CD14-positive monocyte (primary cell): ENCODE measurements around the gene TCEAL7. TPM values are rescaled to one million over a fixed set of nuclear protein-coding genes. Genes with fewer than 3 reads are reported as not detected.

Source experiments
- DNase-seq, 3 donors: peaks; one replicate each; pipeline ENCODE4 v3.0.0-alpha.2; 2011 to 2022
- H2AFZ ChIP-seq: 2 replicates; pipeline ENCODE4 v1.6.0; 2012; ENCODE audit warnings: mild to moderate bottlenecking, low read depth, low read length, inconsistent platforms; ENCODE audit not compliant: insufficient read depth, poor library complexity, severe bottlenecking
- H3K27ac ChIP-seq, 2 donors: 1 replicate in 1 of 2; 2 replicates in 1 of 2; pipeline ENCODE4 v1.5.1; 2012 to 2013; ENCODE audit warnings: low read length in 2 of 2, control low read depth in 1 of 2, inconsistent platforms in 1 of 2, low read depth in 1 of 2, mild to moderate bottlenecking in 1 of 2
- H3K27me3 ChIP-seq, 2 donors: one replicate each; pipeline versions ENCODE4 v1.6.0 to v1.6.1; 2011 to 2013; ENCODE audit warnings: low read length in 2 of 2; ENCODE audit not compliant: control insufficient read depth in 2 of 2, insufficient read depth in 2 of 2
- H3K36me3 ChIP-seq, 2 donors: replicated peaks in 1 of 2; 1 replicate in 1 of 2; 2 replicates in 1 of 2; pipeline versions ENCODE4 v1.5.1 to v1.6.1; 2012 to 2013; ENCODE audit warnings: low read length in 2 of 2, control low read depth in 1 of 2, inconsistent platforms in 1 of 2, mild to moderate bottlenecking in 1 of 2; ENCODE audit not compliant: insufficient read depth in 2 of 2, control insufficient read depth in 1 of 2
- H3K4me1 ChIP-seq, 2 donors: 1 replicate in 1 of 2; 2 replicates in 1 of 2; pipeline versions ENCODE4 v1.5.1 to v1.6.1; 2012 to 2013; ENCODE audit warnings: low read length in 2 of 2, control low read depth in 1 of 2, inconsistent platforms in 1 of 2, mild to moderate bottlenecking in 1 of 2, moderate library complexity in 1 of 2; ENCODE audit not compliant: insufficient read depth in 2 of 2, control insufficient read depth in 1 of 2
- H3K4me2 ChIP-seq: replicated peaks from 2 replicates; pipeline ENCODE3; 2012; ENCODE audit warnings: low read length, moderate library complexity, mild to moderate bottlenecking; ENCODE audit not compliant: poor library complexity, severe bottlenecking; ENCODE audit errors: extremely low read depth
- H3K4me3 ChIP-seq, 3 experiments: fragments of 200-600 bp in 1 of 3; sonication (generic) in 1 of 3; replicated peaks in 1 of 3; 1 replicate in 2 of 3; 2 replicates in 1 of 3; pipeline ENCODE4 v1.5.1; 2011 to 2013; ENCODE audit warnings: low read length in 3 of 3, mild to moderate bottlenecking in 3 of 3, control low read depth in 2 of 3, low read depth in 2 of 3, inconsistent platforms in 1 of 3, moderate library complexity in 1 of 3
- H3K79me2 ChIP-seq: 2 replicates; pipeline ENCODE4 v1.6.0; 2012; ENCODE audit warnings: mild to moderate bottlenecking, control low read depth, inconsistent platforms, low read length, moderate library complexity; ENCODE audit not compliant: insufficient read depth
- H3K9ac ChIP-seq: 2 replicates; pipeline ENCODE4 v1.6.0; 2017; ENCODE audit warnings: low read length, mild to moderate bottlenecking; ENCODE audit not compliant: insufficient read depth, poor library complexity, severe bottlenecking
- H3K9me3 ChIP-seq, 2 donors: replicated peaks in 1 of 2; 1 replicate in 1 of 2; 2 replicates in 1 of 2; pipeline versions ENCODE4 v1.5.1 to v1.6.1; 2012 to 2013; ENCODE audit warnings: low read length in 2 of 2, control low read depth in 1 of 2; ENCODE audit not compliant: control insufficient read depth in 1 of 2, insufficient read depth in 1 of 2
- H4K20me1 ChIP-seq: 2 replicates; pipeline ENCODE4 v1.6.0; 2012; ENCODE audit warnings: mild to moderate bottlenecking, low read length, control low read depth, moderate library complexity; ENCODE audit not compliant: insufficient read depth
- H3K27ac Mint-ChIP-seq, 7 donors: one replicate each; pipeline ENCODE4 v1.8.0; 2020; ENCODE audit warnings: mild to moderate bottlenecking in 7 of 7, mixed read lengths in 7 of 7, moderate library complexity in 6 of 7, inconsistent platforms in 2 of 7
- H3K27me3 Mint-ChIP-seq, 3 donors: one replicate each; pipeline ENCODE4 v1.8.0; 2021 to 2022; ENCODE audit warnings: low read depth in 3 of 3, mild to moderate bottlenecking in 3 of 3, mixed read lengths in 3 of 3, moderate library complexity in 3 of 3, inconsistent platforms in 1 of 3
- H3K36me3 Mint-ChIP-seq, 2 donors: one replicate each; pipeline ENCODE4 v1.8.0; 2020; ENCODE audit warnings: mixed read lengths in 2 of 2, inconsistent platforms in 1 of 2, mild to moderate bottlenecking in 1 of 2
- H3K4me1 Mint-ChIP-seq: one replicate; pipeline ENCODE4 v1.8.0; 2020; ENCODE audit warnings: mild to moderate bottlenecking, mixed read lengths
- H3K4me3 Mint-ChIP-seq, 2 donors: one replicate each; pipeline ENCODE4 v1.8.0; 2020; ENCODE audit warnings: mild to moderate bottlenecking in 2 of 2, mixed read lengths in 2 of 2, moderate library complexity in 1 of 2
- H3K9me3 Mint-ChIP-seq, 7 donors: one replicate each; pipeline ENCODE4 v1.8.0; 2020 to 2022; ENCODE audit warnings: mixed read lengths in 7 of 7, mild to moderate bottlenecking in 6 of 7, moderate library complexity in 6 of 7, inconsistent platforms in 2 of 7
- WGBS: methylation state at CpG from one replicate; pipeline ENCODE4 v1.1.5; 2013; ENCODE audit warnings: missing lambda C conversion rate; ENCODE audit not compliant: insufficient coverage; 5-methylcytosine and 5-hydroxymethylcytosine counted together
- intact Hi-C, 2 donors: fragments of 100-400 bp; cut with micrococcal nuclease; formaldehyde crosslinking; loops; one replicate each; pipeline versions ENCODE4 v1.15.0 to v1.15.1; 2023
- polyA plus RNA-seq, 3 donors: library from polyadenylated mRNA; depleted of rRNA in 1 of 3; unstranded in 2 of 3; stranded (reverse) in 1 of 3; fragments of 300-500 nt in 2 of 3; fragments of >200 nt in 1 of 3; fragmentation: Illumina TruSeq in 2 of 3; gene quantifications; 1 replicate in 2 of 3; 2 replicates in 1 of 3; pipeline ENCODE4 v1.2.3, GENCODE V29; 2012 to 2021
- TF ChIP-seq, protein P1 (sequence below): fragments of 200-600 bp; IDR thresholded peaks from one replicate; pipeline ENCODE4 v1.8.0; 2022; ENCODE audit warnings: antibody characterized with exemption, mild to moderate bottlenecking

TCEAL7 gene
- polyA plus RNA-seq, 3 donors = not detected

DNA sequence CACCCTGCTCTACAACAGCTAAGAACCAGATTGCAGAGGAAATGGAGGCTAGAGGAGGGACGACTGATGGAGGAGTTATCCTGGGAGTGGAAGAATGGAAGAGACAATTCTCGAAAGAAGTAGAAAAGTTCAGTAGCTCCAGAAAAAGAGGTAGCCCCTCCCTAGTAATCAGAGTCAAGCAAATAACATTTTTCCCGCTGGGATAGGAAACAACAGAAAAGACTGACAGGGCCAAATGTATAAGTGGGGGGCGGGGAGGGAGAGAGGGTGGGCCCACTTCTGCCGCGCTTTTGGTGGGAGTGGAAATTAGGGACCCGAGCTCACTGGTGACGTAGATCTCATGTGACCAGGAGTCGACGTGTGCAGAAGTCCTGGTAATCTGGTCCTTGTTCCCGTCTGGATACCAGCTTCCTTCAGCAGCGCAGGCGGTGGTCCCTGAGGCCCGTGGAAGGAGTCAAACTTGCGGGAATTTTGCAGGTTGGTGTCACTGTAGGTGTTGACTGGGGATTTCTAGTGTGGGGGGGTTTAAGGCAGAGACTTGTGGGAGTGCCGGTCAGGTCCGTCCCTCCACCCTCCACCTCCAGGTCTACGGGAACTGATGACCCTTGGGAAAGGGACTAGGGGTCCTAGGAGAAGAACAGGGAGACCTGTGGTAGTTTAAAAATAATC, 26.2 kb downstream of the TCEAL7 start, which contains the start of gene TCEAL9:
Gene TCEAL9, plus strand, starts transcription at position 377 of the 669 bp plus-strand sequence. CDS start 1,179 bp downstream, outside the sequence.
- peak within 1 kb of the TSS in 1 of 2 donors; percentile 48 for H3K27ac ChIP-seq
- H2AFZ ChIP-seq = peak within 1 kb of the TSS; percentile 87

GRCh38 chrX:103356858-103357257, 26.8 kb downstream of the TCEAL7 start:
- H3K9me3 ChIP-seq = no peaks in the 10 kb centered on the region
- no CpG with 5 or more reads among the region's 13 CpGs for WGBS
- peaks cover 6% of the 10 kb centered on the region in 2 donors for H3K4me1 ChIP-seq
- DNase-seq = no peak
- Mint-ChIP-seq H3K27ac (peak overlapping the region in 2 of 7 donors; percentile 16 to 83), H3K4me3 (peak overlapping the region; percentile 87 to 93), H3K4me1 (peaks cover 17% of the 10 kb centered on the region), H3K27me3 (peaks cover 0 to 7% (median 0%) of the 10 kb centered on the region in 3 donors), H3K9me3 (peaks cover 0 to 1% (median 0%) of the 10 kb centered on the region in 7 donors), H3K36me3 (no peaks in the 10 kb centered on the region)
- no peaks in the 10 kb centered on the region for H3K36me3 ChIP-seq
- H3K27me3 ChIP-seq = no peaks in the 10 kb centered on the region
- intact Hi-C loops = no loop called here
- peak overlapping the region; percentile 87 for H2AFZ ChIP-seq
- H3K79me2 ChIP-seq = no peaks in the 10 kb centered on the region
- peak overlapping the region; percentile 89 for H3K4me2 ChIP-seq
- TF ChIP-seq, protein P1, sequence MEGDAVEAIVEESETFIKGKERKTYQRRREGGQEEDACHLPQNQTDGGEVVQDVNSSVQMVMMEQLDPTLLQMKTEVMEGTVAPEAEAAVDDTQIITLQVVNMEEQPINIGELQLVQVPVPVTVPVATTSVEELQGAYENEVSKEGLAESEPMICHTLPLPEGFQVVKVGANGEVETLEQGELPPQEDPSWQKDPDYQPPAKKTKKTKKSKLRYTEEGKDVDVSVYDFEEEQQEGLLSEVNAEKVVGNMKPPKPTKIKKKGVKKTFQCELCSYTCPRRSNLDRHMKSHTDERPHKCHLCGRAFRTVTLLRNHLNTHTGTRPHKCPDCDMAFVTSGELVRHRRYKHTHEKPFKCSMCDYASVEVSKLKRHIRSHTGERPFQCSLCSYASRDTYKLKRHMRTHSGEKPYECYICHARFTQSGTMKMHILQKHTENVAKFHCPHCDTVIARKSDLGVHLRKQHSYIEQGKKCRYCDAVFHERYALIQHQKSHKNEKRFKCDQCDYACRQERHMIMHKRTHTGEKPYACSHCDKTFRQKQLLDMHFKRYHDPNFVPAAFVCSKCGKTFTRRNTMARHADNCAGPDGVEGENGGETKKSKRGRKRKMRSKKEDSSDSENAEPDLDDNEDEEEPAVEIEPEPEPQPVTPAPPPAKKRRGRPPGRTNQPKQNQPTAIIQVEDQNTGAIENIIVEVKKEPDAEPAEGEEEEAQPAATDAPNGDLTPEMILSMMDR = no peak
- H3K4me3 ChIP-seq = peak overlapping the region; percentile 65 to 83 (median 70)
- H4K20me1 ChIP-seq = no peaks in the 10 kb centered on the region
- H3K9ac ChIP-seq = peak overlapping the region; percentile 54
- H3K27ac ChIP-seq = peak overlapping the region in 1 of 2 donors; percentile 48

More for the DNA sequence above, 26.2 kb downstream of the TCEAL7 start, which contains the start of gene TCEAL9:
- Mint-ChIP-seq H3K9me3 (peaks cover 0 to 1% (median 0%) of the 10 kb centered on the region in 7 donors), H3K27ac (peak within 1 kb of the TSS in 4 of 7 donors; percentile 40 to 83 (median 56)), H3K36me3 (no peaks in the 10 kb centered on the region), H3K27me3 (peaks cover 0 to 7% (median 0%) of the 10 kb centered on the region in 3 donors), H3K4me3 (peak within 1 kb of the TSS; percentile 87 to 93), H3K4me1 (peaks cover 17% of the 10 kb centered on the region)
- Histone ChIP-seq H3K4me1 (peaks cover 6% of the 10 kb centered on the region in 2 donors), H3K9me3 (no peaks in the 10 kb centered on the region), H4K20me1 (no peaks in the 10 kb centered on the region), H3K4me2 (peak within 1 kb of the TSS; percentile 89), H3K79me2 (no peaks in the 10 kb centered on the region), H3K27me3 (no peaks in the 10 kb centered on the region), H3K4me3 (peak within 1 kb of the TSS; percentile 65 to 83 (median 70)), H3K36me3 (no peaks in the 10 kb centered on the region), H3K9ac (peak within 1 kb of the TSS; percentile 54)
- DNase-seq = peak in 1 of 3 donors; percentile 31
- intact Hi-C loops = no loop called here
- 12% methylated on average over 7 of the region's 18 CpGs for WGBS
- TF ChIP-seq, protein P1 = no peak
